NCI-H2196 treated with DMSO at 0.1 percent for 48 hours (cell line): Measurements from ENCODE around the gene SLC26A4.

ENCODE experiments used
- DNase-seq: peaks from one replicate; lab custom pipeline; 2025; ENCODE audit not compliant: unreplicated experiment; lab: John Stamatoyannopoulos, UW

SLC26A4 gene

GRCh38 chr7:107659666-107660065 lies 962 bp upstream of the SLC26A4 start:
- no peak for DNase-seq

GRCh38 chr7:107661081-107661864 lies 645 bp downstream of the SLC26A4 start:
- DNase-seq: peak; percentile 7

GRCh38 chr7:107661865-107662379 lies 1.3 kb downstream of the SLC26A4 start:
- DNase-seq: no peak

- DNase-seq: no peak
Observed at GRCh38 chr7:107663196-107663595, 2.6 kb downstream of the SLC26A4 start.

GRCh38 chr7:107666790-107667189 lies 6.2 kb downstream of the SLC26A4 start:
- no peak for DNase-seq

GRCh38 chr7:107667341-107667740 lies 6.7 kb downstream of the SLC26A4 start:
- DNase-seq: no peak

GRCh38 chr7:107668296-107668695 lies 7.7 kb downstream of the SLC26A4 start:
- DNase-seq: no peak

- no peak for DNase-seq
Observed at GRCh38 chr7:107672183-107672582, 11.6 kb downstream of the SLC26A4 start.

- DNase-seq: no peak
Observed at GRCh38 chr7:107676249-107676648, 15.6 kb downstream of the SLC26A4 start.

- no peak for DNase-seq
Observed at GRCh38 chr7:107678110-107678753, 17.6 kb downstream of the SLC26A4 start.

GRCh38 chr7:107680478-107680877 lies 19.9 kb downstream of the SLC26A4 start:
- no peak for DNase-seq

GRCh38 chr7:107682886-107683285 lies 22.3 kb downstream of the SLC26A4 start:
- no peak for DNase-seq

- no peak for DNase-seq
Observed at GRCh38 chr7:107684287-107684686, 23.7 kb downstream of the SLC26A4 start.

- no peak for DNase-seq
Observed at GRCh38 chr7:107684947-107685463, 24.4 kb downstream of the SLC26A4 start.

GRCh38 chr7:107686816-107687387 lies 26.3 kb downstream of the SLC26A4 start:
- no peak for DNase-seq

GRCh38 chr7:107687656-107688055 lies 27.0 kb downstream of the SLC26A4 start:
- DNase-seq: no peak

- DNase-seq: no peak
Observed at GRCh38 chr7:107689553-107689952, 28.9 kb downstream of the SLC26A4 start.

GRCh38 chr7:107690084-107690483 lies 29.5 kb downstream of the SLC26A4 start:
- no peak for DNase-seq

- no peak for DNase-seq
Observed at GRCh38 chr7:107690611-107691010, 30.0 kb downstream of the SLC26A4 start.

- DNase-seq: no peak
Observed at GRCh38 chr7:107691716-107692115, 31.1 kb downstream of the SLC26A4 start.

GRCh38 chr7:107692501-107692900 lies 31.9 kb downstream of the SLC26A4 start:
- DNase-seq: no peak

- DNase-seq: no peak
Observed at GRCh38 chr7:107693396-107693795, 32.8 kb downstream of the SLC26A4 start.
